OCI-LY7 (cell line): ENCODE data around the gene SFSWAP. TPM values are rescaled to one million over a fixed set of nuclear protein-coding genes. Genes with fewer than 3 reads are reported as not detected.
"Not testable (repeated sequence)": the region's sequence is repeated elsewhere in the genome, so short reads cannot be mapped to it uniquely, and the experiment has no call there.

Experiments used
- BruUV-seq: library from RNA; stranded (reverse); fragments of 400-500 nt; replicated peaks from 2 replicates; lab custom pipeline; 2021; lab: Mats Ljungman, UMichigan
- CTCF ChIA-PET: fragments of 300-600 bp; sonication (Branson Sonifier 250); formaldehyde crosslinking; loops from one replicate; lab custom pipeline; 2022; ENCODE audit warnings: antibody characterized with exemption; ENCODE audit not compliant: unreplicated experiment; lab: Charles Lee
- POLR2A ChIA-PET: fragments of 300-600 bp; sonication (Branson Sonifier 250); formaldehyde crosslinking; loops from one replicate; lab custom pipeline; 2022; ENCODE audit warnings: antibody characterized with exemption; lab: Charles Lee
- DNase-seq: peaks from one replicate; pipeline ENCODE4 v3.0.0-alpha.2; 2015; ENCODE audit warnings: low spot score
- H2AFZ ChIP-seq: fragments of 200-600 bp; sonication (generic), shearing (Covaris generic); 2 replicates; pipeline ENCODE4 v1.6.1; 2014; ENCODE audit warnings: mild to moderate bottlenecking, antibody characterized with exemption, low read length, moderate library complexity
- H3K27ac ChIP-seq: fragments of 200-600 bp; sonication (generic); 2 replicates; pipeline ENCODE4 v1.5.1; 2014; ENCODE audit warnings: mixed run types, low read depth, mild to moderate bottlenecking, moderate library complexity, low read length, inconsistent platforms; ENCODE audit not compliant: poor library complexity, severe bottlenecking
- H3K36me3 ChIP-seq: fragments of 200-600 bp; sonication (generic); 2 replicates; pipeline ENCODE4 v1.6.1; 2014; ENCODE audit warnings: mild to moderate bottlenecking, antibody characterized with exemption, low read length, moderate library complexity, mixed read lengths; ENCODE audit not compliant: insufficient read depth
- H3K4me1 ChIP-seq: fragments of 200-600 bp; sonication (generic); 2 replicates; pipeline ENCODE4 v1.5.1; 2014; ENCODE audit warnings: mild to moderate bottlenecking, low read length; ENCODE audit not compliant: insufficient read depth, poor library complexity, severe bottlenecking
- H3K4me2 ChIP-seq: fragments of 200-600 bp; sonication (generic); 2 replicates; pipeline ENCODE4 v1.6.1; 2014; ENCODE audit warnings: mild to moderate bottlenecking, low read length
- H3K4me3 ChIP-seq: fragments of 200-600 bp; sonication (generic); 2 replicates; pipeline ENCODE4 v1.5.1; 2014; ENCODE audit warnings: mild to moderate bottlenecking, low read depth, low read length; ENCODE audit not compliant: poor library complexity, severe bottlenecking
- H3K79me2 ChIP-seq: fragments of 200-600 bp; sonication (generic); 2 replicates; pipeline ENCODE4 v1.6.1; 2016; ENCODE audit warnings: low read depth, mild to moderate bottlenecking, low read length, moderate library complexity, mixed read lengths; ENCODE audit not compliant: insufficient read depth
- H3K9me2 ChIP-seq: fragments of 200-600 bp; sonication (generic); 2 replicates; pipeline ENCODE4 v1.6.1; 2016; ENCODE audit warnings: mild to moderate bottlenecking, low read length, mixed read lengths; ENCODE audit not compliant: insufficient read depth
- H3K9me3 ChIP-seq: fragments of 200-600 bp; sonication (generic); 2 replicates; pipeline ENCODE4 v1.6.1; 2014; ENCODE audit warnings: mild to moderate bottlenecking, mixed run types, low read length, mixed read lengths
- H4K20me1 ChIP-seq: fragments of 200-600 bp; sonication (generic); 2 replicates; pipeline ENCODE4 v1.6.1; 2014; ENCODE audit warnings: mild to moderate bottlenecking, antibody characterized with exemption, low read length, moderate library complexity, mixed read lengths; ENCODE audit not compliant: insufficient read depth
- CTCF ChIP-seq: fragments of 200-600 bp; sonication (generic); conservative IDR thresholded peaks from 2 replicates; pipeline ENCODE4 v1.5.1; 2014; ENCODE audit warnings: mild to moderate bottlenecking, antibody characterized with exemption, low read length, moderate library complexity, mixed read lengths
- EZH2phosphoT487 ChIP-seq: fragments of 200-600 bp; sonication (generic); IDR thresholded peaks from 2 replicates; pipeline ENCODE4 v1.6.1; 2018; ENCODE audit warnings: low read depth, borderline replicate concordance, mild to moderate bottlenecking, mixed run types, antibody characterized with exemption, low read length, moderate library complexity, mixed read lengths
- intact Hi-C: fragments of 100-400 bp; cut with micrococcal nuclease; formaldehyde crosslinking; loops from one replicate; pipeline ENCODE4 v1.10.0; 2022; ENCODE audit not compliant: unreplicated experiment
- total RNA-seq, 2 experiments: library from RNA; depleted of rRNA in 1 of 2; stranded (reverse); fragments of >200 nt in 1 of 2; shearing (Covaris generic) in 1 of 2; gene quantifications; 2 replicates each; pipeline ENCODE4 v1.2.3, GENCODE V29; 2014 to 2022

The SFSWAP gene
- total RNA-seq, 2 experiments from 2014 or later = 54.0 to 87.1 TPM

- Histone ChIP-seq H3K9me3 (no peaks in the 10 kb centered on the region), H3K9me2 (no peaks in the 10 kb centered on the region), H3K79me2 (no peaks in the 10 kb centered on the region), H3K27ac (peak overlapping the region; percentile 38), H2AFZ (no peak overlapping the region), H3K4me2 (no peak overlapping the region), H4K20me1 (no peaks in the 10 kb centered on the region), H3K4me1 (peaks cover 45% of the 10 kb centered on the region), H3K4me3 (no peak overlapping the region), H3K36me3 (peaks cover 79% of the 10 kb centered on the region)
- ChIA-PET CTCF (no interaction called here), POLR2A (interaction anchor here (0.6 kb wide), 3 partner anchors 8 to 148 kb away, joined by 3 read pairs; no protein-coding TSS in a partner anchor)
- DNase-seq = peak; percentile 20
- intact Hi-C loops = loop anchor here (10.0 kb wide), 1 partner anchor 902 kb away; the partner anchor contains the start of gene RAN
- BruUV-seq = no TSS peak
- TF ChIP-seq EZH2phosphoT487 = no peak
- no peak; the same call in 1 of the 2 replicates for TF ChIP-seq CTCF
These were observed 65.5 kb downstream of the SFSWAP start for GRCh38 chr12:131776237-131776889.

GRCh38 chr12:131777269-131777668 lies 66.4 kb downstream of the SFSWAP start:
- POLR2A ChIA-PET, H3K27ac ChIP-seq, H3K4me2 ChIP-seq, BruUV-seq, H2AFZ ChIP-seq, H3K9me3 ChIP-seq, H3K4me3 ChIP-seq, H3K79me2 ChIP-seq, CTCF ChIA-PET, H4K20me1 ChIP-seq, DNase-seq, H3K9me2 ChIP-seq: not testable (repeated sequence)
- H3K4me1 ChIP-seq = peaks cover 43% of the 10 kb centered on the region
- intact Hi-C loops = loop anchor here (10.0 kb wide), 1 partner anchor 902 kb away; the partner anchor contains the start of gene RAN
- H3K36me3 ChIP-seq = peaks cover 79% of the 10 kb centered on the region

GRCh38 chr12:131779027-131779426 lies 68.1 kb downstream of the SFSWAP start:
- H3K36me3 ChIP-seq = peaks cover 80% of the 10 kb centered on the region
- TF ChIP-seq EZH2phosphoT487 = no peak
- TF ChIP-seq CTCF = no peak
- H3K79me2 ChIP-seq = no peaks in the 10 kb centered on the region
- H3K4me3 ChIP-seq = no peak overlapping the region
- no peaks in the 10 kb centered on the region for H3K9me3 ChIP-seq
- H3K4me2 ChIP-seq = no peak overlapping the region
- DNase-seq = no peak
- intact Hi-C loops = loop anchor here (10.0 kb wide), 1 partner anchor 904 kb away; the partner anchor contains the start of gene RAN
- CTCF ChIA-PET = no interaction called here
- H3K4me1 ChIP-seq = peaks cover 26% of the 10 kb centered on the region
- no peaks in the 10 kb centered on the region for H3K9me2 ChIP-seq
- BruUV-seq = no TSS peak
- H2AFZ ChIP-seq = no peak overlapping the region
- no peaks in the 10 kb centered on the region for H4K20me1 ChIP-seq
- H3K27ac ChIP-seq = no peak overlapping the region
- POLR2A ChIA-PET = no interaction called here
